GM23338 (cell line): ENCODE data around the gene LRP1B.

ENCODE experiments used
- CREB1 ChIP-seq: fragments of 250-450 bp; sonication (Bioruptor Pico); IDR thresholded peaks from 2 replicates; pipeline ENCODE4 v1.5.0; 2020; ENCODE audit warnings: low read depth, mild to moderate bottlenecking, moderate library complexity
- EZH2 ChIP-seq: fragments of 200-600 bp; sonication (generic); IDR thresholded peaks from one replicate; pipeline ENCODE4 v1.8.0; 2017; ENCODE audit warnings: antibody characterized with exemption, mild to moderate bottlenecking, low read depth; ENCODE audit not compliant: unreplicated experiment
- EZH2phosphoT487 ChIP-seq: fragments of 200-600 bp; sonication (generic); IDR thresholded peaks from one replicate; pipeline ENCODE4 v1.8.1; 2018; ENCODE audit warnings: antibody characterized with exemption; ENCODE audit not compliant: unreplicated experiment
- JUNB ChIP-seq: IDR thresholded peaks from one replicate; pipeline ENCODE4 v1.6.1; 2016; ENCODE audit warnings: antibody characterized with exemption; ENCODE audit not compliant: unreplicated experiment
- POLR2AphosphoS5 ChIP-seq: IDR thresholded peaks from 2 replicates; pipeline ENCODE4 v1.6.1; 2016; ENCODE audit warnings: antibody characterized with exemption, low read depth
- STAT1 ChIP-seq: IDR thresholded peaks from one replicate; pipeline ENCODE4 v1.6.1; 2016; ENCODE audit warnings: antibody characterized with exemption; ENCODE audit not compliant: unreplicated experiment
- ZNF331 ChIP-seq: fragments of 250-450 bp; sonication (Bioruptor Pico); IDR thresholded peaks from 2 replicates; pipeline ENCODE4 v1.5.0; 2020; ENCODE audit warnings: low read depth, mild to moderate bottlenecking, moderate library complexity
- TF ChIP-seq, protein P1 (sequence below), 2 experiments: fragments of 200-600 bp in 1 of 2; sonication (generic) in 1 of 2; conservative IDR thresholded peaks; 2 replicates each; pipeline versions ENCODE4 v1.5.1 to v1.6.1; 2016 to 2017; ENCODE audit warnings: antibody characterized with exemption in 2 of 2, low read depth in 2 of 2, mild to moderate bottlenecking in 2 of 2, moderate library complexity in 1 of 2
- TF ChIP-seq, protein P2 (sequence below): IDR thresholded peaks from one replicate; pipeline ENCODE4 v1.6.1; 2018; ENCODE audit warnings: antibody characterized with exemption; ENCODE audit not compliant: unreplicated experiment

DNA sequence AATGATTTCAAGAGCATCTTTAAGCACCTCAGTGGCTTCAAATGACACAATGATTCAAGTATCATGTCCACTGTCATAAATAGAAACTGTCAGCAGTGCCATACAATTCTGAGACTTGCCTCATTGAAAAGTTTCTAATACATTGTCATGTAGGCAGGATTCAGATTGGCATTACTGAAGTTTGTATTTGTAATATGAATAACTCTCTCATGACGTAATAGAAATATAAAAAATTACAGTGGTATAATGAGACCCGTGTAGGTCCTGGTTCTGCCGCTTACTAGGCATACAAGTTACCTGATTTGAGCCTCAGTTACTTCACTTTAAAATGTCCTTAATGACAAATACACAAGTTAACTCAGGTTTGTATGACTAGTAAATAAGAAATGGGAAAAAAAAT is 1814.5 kb downstream of the LRP1B start:
- TF ChIP-seq, protein P1, sequence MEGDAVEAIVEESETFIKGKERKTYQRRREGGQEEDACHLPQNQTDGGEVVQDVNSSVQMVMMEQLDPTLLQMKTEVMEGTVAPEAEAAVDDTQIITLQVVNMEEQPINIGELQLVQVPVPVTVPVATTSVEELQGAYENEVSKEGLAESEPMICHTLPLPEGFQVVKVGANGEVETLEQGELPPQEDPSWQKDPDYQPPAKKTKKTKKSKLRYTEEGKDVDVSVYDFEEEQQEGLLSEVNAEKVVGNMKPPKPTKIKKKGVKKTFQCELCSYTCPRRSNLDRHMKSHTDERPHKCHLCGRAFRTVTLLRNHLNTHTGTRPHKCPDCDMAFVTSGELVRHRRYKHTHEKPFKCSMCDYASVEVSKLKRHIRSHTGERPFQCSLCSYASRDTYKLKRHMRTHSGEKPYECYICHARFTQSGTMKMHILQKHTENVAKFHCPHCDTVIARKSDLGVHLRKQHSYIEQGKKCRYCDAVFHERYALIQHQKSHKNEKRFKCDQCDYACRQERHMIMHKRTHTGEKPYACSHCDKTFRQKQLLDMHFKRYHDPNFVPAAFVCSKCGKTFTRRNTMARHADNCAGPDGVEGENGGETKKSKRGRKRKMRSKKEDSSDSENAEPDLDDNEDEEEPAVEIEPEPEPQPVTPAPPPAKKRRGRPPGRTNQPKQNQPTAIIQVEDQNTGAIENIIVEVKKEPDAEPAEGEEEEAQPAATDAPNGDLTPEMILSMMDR (conservative IDR thresholded peaks at IDR 0.05; ENCODE audit: low read depth in 2 of 2): no peak
- no peak for TF ChIP-seq POLR2AphosphoS5
- TF ChIP-seq, protein P2, sequence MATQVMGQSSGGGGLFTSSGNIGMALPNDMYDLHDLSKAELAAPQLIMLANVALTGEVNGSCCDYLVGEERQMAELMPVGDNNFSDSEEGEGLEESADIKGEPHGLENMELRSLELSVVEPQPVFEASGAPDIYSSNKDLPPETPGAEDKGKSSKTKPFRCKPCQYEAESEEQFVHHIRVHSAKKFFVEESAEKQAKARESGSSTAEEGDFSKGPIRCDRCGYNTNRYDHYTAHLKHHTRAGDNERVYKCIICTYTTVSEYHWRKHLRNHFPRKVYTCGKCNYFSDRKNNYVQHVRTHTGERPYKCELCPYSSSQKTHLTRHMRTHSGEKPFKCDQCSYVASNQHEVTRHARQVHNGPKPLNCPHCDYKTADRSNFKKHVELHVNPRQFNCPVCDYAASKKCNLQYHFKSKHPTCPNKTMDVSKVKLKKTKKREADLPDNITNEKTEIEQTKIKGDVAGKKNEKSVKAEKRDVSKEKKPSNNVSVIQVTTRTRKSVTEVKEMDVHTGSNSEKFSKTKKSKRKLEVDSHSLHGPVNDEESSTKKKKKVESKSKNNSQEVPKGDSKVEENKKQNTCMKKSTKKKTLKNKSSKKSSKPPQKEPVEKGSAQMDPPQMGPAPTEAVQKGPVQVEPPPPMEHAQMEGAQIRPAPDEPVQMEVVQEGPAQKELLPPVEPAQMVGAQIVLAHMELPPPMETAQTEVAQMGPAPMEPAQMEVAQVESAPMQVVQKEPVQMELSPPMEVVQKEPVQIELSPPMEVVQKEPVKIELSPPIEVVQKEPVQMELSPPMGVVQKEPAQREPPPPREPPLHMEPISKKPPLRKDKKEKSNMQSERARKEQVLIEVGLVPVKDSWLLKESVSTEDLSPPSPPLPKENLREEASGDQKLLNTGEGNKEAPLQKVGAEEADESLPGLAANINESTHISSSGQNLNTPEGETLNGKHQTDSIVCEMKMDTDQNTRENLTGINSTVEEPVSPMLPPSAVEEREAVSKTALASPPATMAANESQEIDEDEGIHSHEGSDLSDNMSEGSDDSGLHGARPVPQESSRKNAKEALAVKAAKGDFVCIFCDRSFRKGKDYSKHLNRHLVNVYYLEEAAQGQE: no peak
- no peak for TF ChIP-seq EZH2
- TF ChIP-seq STAT1: no peak
- TF ChIP-seq CREB1 (CRISPR knock-in tag): no peak
- no peak for TF ChIP-seq JUNB
- TF ChIP-seq EZH2phosphoT487: no peak
- TF ChIP-seq ZNF331 (CRISPR knock-in tag): no peak
